B cell (primary cell): ENCODE measurements around the gene REV1. TPM values are rescaled to one million over a fixed set of nuclear protein-coding genes. Genes with fewer than 3 reads are reported as not detected.

Experiments used
- ATAC-seq: fragments of 200-7000 bp; cut with Tn5 transposase; one replicate; pipeline ENCODE4 v1.10.0; 2021; ENCODE audit warnings: low read depth, mild to moderate bottlenecking, moderate number of reproducible peaks, moderate library complexity
- CTCF ChIA-PET: fragments of 350-600 bp; sonication (Branson Sonifier 250); formaldehyde crosslinking; loops from one replicate; lab custom pipeline; 2021; ENCODE audit warnings: antibody characterized with exemption, inconsistent platforms; lab: Charles Lee
- POLR2A ChIA-PET: fragments of 350-600 bp; sonication (Branson Sonifier 250); formaldehyde crosslinking; loops from one replicate; lab custom pipeline; 2021; ENCODE audit warnings: antibody characterized with exemption; lab: Charles Lee
- DNase-seq: peaks from one replicate; pipeline ENCODE4 v3.0.0; 2013
- H2AFZ ChIP-seq: 2 replicates; pipeline ENCODE4 v1.6.1; 2012; ENCODE audit warnings: mild to moderate bottlenecking, low read depth, low read length; ENCODE audit not compliant: insufficient read depth, poor library complexity, severe bottlenecking
- H3K27ac ChIP-seq, 2 donors: 1 replicate in 1 of 2; 2 replicates in 1 of 2; pipeline ENCODE4 v1.5.1; 2012 to 2013; ENCODE audit warnings: low read length in 2 of 2, mild to moderate bottlenecking in 2 of 2, moderate library complexity in 1 of 2
- H3K27me3 ChIP-seq, 4 experiments: fragments of 200-600 bp in 1 of 4; sonication (generic) in 1 of 4; replicated peaks in 1 of 4; 1 replicate in 2 of 4; 2 replicates in 2 of 4; pipeline versions ENCODE4 v1.6.1 to v1.7.0; 2013 to 2016; ENCODE audit warnings: low read length in 3 of 4, mild to moderate bottlenecking in 2 of 4, mixed read lengths in 1 of 4, moderate library complexity in 1 of 4; ENCODE audit not compliant: insufficient read depth in 4 of 4, control insufficient read depth in 3 of 4; ENCODE audit errors: control extremely low read depth in 1 of 4
- H3K36me3 ChIP-seq, 2 experiments: replicated peaks in 1 of 2; 1 replicate in 1 of 2; 2 replicates in 1 of 2; pipeline versions ENCODE4 v1.6.1 to v1.7.1; 2013; ENCODE audit warnings: low read length in 1 of 2; ENCODE audit not compliant: insufficient read depth in 2 of 2, control insufficient read depth in 1 of 2; ENCODE audit errors: control extremely low read depth in 1 of 2, extremely low read depth in 1 of 2
- H3K4me1 ChIP-seq, 2 donors: fragments of 200-600 bp in 1 of 2; sonication (generic) in 1 of 2; 1 replicate in 1 of 2; 2 replicates in 1 of 2; pipeline versions ENCODE4 v1.5.1 to v1.6.1; 2013 to 2017; ENCODE audit warnings: low read length in 2 of 2; ENCODE audit not compliant: control insufficient read depth in 2 of 2, insufficient read depth in 2 of 2
- H3K4me2 ChIP-seq: replicated peaks from 2 replicates; pipeline ENCODE3; 2012; ENCODE audit warnings: mild to moderate bottlenecking, low read depth, low read length; ENCODE audit not compliant: poor library complexity, severe bottlenecking
- H3K4me3 ChIP-seq, 5 experiments: fragments of 200-600 bp in 1 of 5; sonication (generic) in 1 of 5; 1 replicate in 3 of 5; 2 replicates in 2 of 5; pipeline versions ENCODE4 v1.5.1 to v1.7.0; 2011 to 2016; ENCODE audit warnings: low read length in 4 of 5, mild to moderate bottlenecking in 4 of 5, low read depth in 2 of 5, control low read depth in 1 of 5, moderate library complexity in 1 of 5; ENCODE audit not compliant: insufficient read depth in 1 of 5; ENCODE audit errors: control extremely low read depth in 1 of 5, extremely low read depth in 1 of 5
- H3K79me2 ChIP-seq: fragments of 200-600 bp; sonication (generic); one replicate; pipeline ENCODE4 v1.6.0; 2016; ENCODE audit warnings: low read length; ENCODE audit not compliant: control insufficient read depth, insufficient read depth
- H3K9ac ChIP-seq: fragments of 200-600 bp; sonication (generic); 2 replicates; pipeline ENCODE4 v1.6.1; 2017; ENCODE audit warnings: mild to moderate bottlenecking, low read length, moderate library complexity
- H3K9me3 ChIP-seq, 3 donors: one replicate each; pipeline versions ENCODE4 v1.6.1 to v1.7.1; 2013; ENCODE audit warnings: low read length in 2 of 3; ENCODE audit not compliant: control insufficient read depth in 2 of 3, insufficient read depth in 1 of 3; ENCODE audit errors: control extremely low read depth in 1 of 3
- H4K20me1 ChIP-seq: 2 replicates; pipeline ENCODE4 v1.6.0; 2012; ENCODE audit warnings: mild to moderate bottlenecking, low read length; ENCODE audit not compliant: insufficient read depth, control insufficient read depth, poor library complexity, severe bottlenecking
- H3K27ac Mint-ChIP-seq: one replicate; pipeline ENCODE4 v1.8.0; 2021; ENCODE audit warnings: mixed read lengths
- H3K27me3 Mint-ChIP-seq: one replicate; pipeline ENCODE4 v1.8.0; 2021; ENCODE audit warnings: mixed read lengths
- H3K4me1 Mint-ChIP-seq: one replicate; pipeline ENCODE4 v1.8.0; 2021; ENCODE audit warnings: mixed read lengths
- H3K4me3 Mint-ChIP-seq: one replicate; pipeline ENCODE4 v1.8.0; 2021; ENCODE audit warnings: mixed read lengths
- H3K9me3 Mint-ChIP-seq: one replicate; pipeline ENCODE4 v1.8.0; 2022; ENCODE audit warnings: mixed read lengths; ENCODE audit not compliant: insufficient read depth
- EZH2 ChIP-seq: IDR thresholded peaks from 2 replicates; pipeline ENCODE4 v1.6.1; 2012; ENCODE audit warnings: borderline replicate concordance, low read depth, mild to moderate bottlenecking, moderate library complexity, low read length; ENCODE audit not compliant: insufficient read depth, poor library complexity, severe bottlenecking
- WGBS: methylation state at CpG from one replicate; pipeline ENCODE4 v1.1.5; 2013; ENCODE audit warnings: missing lambda C conversion rate; ENCODE audit not compliant: insufficient coverage; 5-methylcytosine and 5-hydroxymethylcytosine counted together
- intact Hi-C: fragments of 100-400 bp; cut with micrococcal nuclease; formaldehyde crosslinking; loops from one replicate; pipeline ENCODE4 v1.10.0; 2022
- polyA plus RNA-seq: library from polyadenylated mRNA; depleted of rRNA; stranded (reverse); fragments of >200 nt; gene quantifications from 2 replicates; pipeline ENCODE4 v1.2.3, GENCODE V29; 2012
- total RNA-seq, 2 donors: library from RNA; stranded (reverse); fragments of 120-200 nt in 1 of 2; gene quantifications; 1 replicate in 1 of 2; 2 replicates in 1 of 2; pipeline versions ENCODE4 v1.2.3 to v1.2.4, GENCODE V29; 2013 to 2022
- TF ChIP-seq, protein P1 (sequence below): fragments of 200-600 bp; IDR thresholded peaks from one replicate; pipeline ENCODE4 v1.8.0; 2022; ENCODE audit warnings: antibody characterized with exemption, mild to moderate bottlenecking

Gene REV1
- total and polyA plus RNA-seq, 2 donors (not counting 1 experiment from before 2014, with no cell fraction given) = 25.4 to 70.5 TPM

DNA sequence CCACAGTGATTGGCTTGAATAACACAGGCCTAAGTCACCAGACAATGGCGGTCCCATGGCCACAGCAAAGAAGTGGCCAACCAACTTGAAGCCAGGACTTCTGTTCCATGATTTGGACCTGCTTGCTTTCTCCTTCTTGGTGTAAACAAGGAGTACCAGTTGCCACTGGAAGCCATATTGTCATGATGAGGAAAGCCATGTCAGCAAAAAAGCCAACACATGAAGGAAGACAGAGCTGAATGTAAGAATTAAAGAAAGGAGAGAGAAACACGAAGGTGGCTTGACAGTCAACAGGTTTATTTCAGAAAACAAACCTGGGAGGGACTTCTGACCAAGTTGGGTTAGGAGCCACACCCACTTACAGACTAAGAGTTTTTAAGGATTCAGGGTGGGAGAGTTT, 32.3 kb upstream of the REV1 start:
- Histone ChIP-seq H3K27me3 (peaks cover 0 to 13% (median 1%) of the 10 kb centered on the region in 4 experiments), H3K4me1 (no peaks in the 10 kb centered on the region), H3K4me2 (no peak overlapping the region), H3K36me3 (no peaks in the 10 kb centered on the region), H3K4me3 (no peak overlapping the region), H3K9ac (no peak overlapping the region), H3K79me2 (no peaks in the 10 kb centered on the region), H4K20me1 (no peaks in the 10 kb centered on the region), H3K27ac (no peak overlapping the region), H2AFZ (no peak overlapping the region), H3K9me3 (no peaks in the 10 kb centered on the region)
- no peak for DNase-seq
- no peak for ATAC-seq
- no peaks in the 10 kb centered on the region for H3K4me1 Mint-ChIP-seq
- no peak for TF ChIP-seq EZH2
- TF ChIP-seq, protein P1, sequence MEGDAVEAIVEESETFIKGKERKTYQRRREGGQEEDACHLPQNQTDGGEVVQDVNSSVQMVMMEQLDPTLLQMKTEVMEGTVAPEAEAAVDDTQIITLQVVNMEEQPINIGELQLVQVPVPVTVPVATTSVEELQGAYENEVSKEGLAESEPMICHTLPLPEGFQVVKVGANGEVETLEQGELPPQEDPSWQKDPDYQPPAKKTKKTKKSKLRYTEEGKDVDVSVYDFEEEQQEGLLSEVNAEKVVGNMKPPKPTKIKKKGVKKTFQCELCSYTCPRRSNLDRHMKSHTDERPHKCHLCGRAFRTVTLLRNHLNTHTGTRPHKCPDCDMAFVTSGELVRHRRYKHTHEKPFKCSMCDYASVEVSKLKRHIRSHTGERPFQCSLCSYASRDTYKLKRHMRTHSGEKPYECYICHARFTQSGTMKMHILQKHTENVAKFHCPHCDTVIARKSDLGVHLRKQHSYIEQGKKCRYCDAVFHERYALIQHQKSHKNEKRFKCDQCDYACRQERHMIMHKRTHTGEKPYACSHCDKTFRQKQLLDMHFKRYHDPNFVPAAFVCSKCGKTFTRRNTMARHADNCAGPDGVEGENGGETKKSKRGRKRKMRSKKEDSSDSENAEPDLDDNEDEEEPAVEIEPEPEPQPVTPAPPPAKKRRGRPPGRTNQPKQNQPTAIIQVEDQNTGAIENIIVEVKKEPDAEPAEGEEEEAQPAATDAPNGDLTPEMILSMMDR = no peak
- CTCF ChIA-PET = no interaction called here
- H3K4me3 Mint-ChIP-seq = no peak overlapping the region
- no peak overlapping the region for H3K27ac Mint-ChIP-seq
- POLR2A ChIA-PET = no interaction called here
- H3K9me3 Mint-ChIP-seq = no peaks in the 10 kb centered on the region
- 100% methylated on average over 2 of the region's 2 CpGs for WGBS
- peaks cover 25% of the 10 kb centered on the region for H3K27me3 Mint-ChIP-seq
- intact Hi-C loops = no loop called here

DNA sequence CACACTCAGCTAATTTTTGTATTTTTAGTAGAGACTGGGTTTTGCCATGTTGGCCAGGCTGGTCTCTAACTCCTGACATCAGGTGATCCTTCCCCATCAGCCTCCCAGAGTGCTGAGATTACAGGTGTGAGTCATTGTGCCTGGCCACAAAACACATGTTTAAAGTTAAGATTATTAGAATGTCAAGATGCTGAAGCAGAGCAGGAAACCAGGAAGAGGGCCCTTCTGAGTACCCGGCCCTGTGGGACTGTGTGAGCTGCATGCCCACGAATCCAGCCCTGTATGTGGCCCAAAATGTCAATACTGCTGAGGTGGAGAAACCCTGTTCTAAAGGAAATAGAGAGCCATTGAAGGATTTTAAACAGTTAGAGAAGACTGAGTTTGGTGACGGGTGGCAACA, 31.0 kb upstream of the REV1 start:
- Histone ChIP-seq H3K27ac (no peak overlapping the region), H3K79me2 (no peaks in the 10 kb centered on the region), H4K20me1 (no peaks in the 10 kb centered on the region), H3K4me1 (no peaks in the 10 kb centered on the region), H2AFZ (no peak overlapping the region), H3K27me3 (peaks cover 0 to 13% (median 1%) of the 10 kb centered on the region in 4 experiments), H3K36me3 (no peaks in the 10 kb centered on the region), H3K4me3 (no peak overlapping the region), H3K9ac (no peak overlapping the region), H3K9me3 (no peaks in the 10 kb centered on the region), H3K4me2 (no peak overlapping the region)
- H3K27me3 Mint-ChIP-seq = peaks cover 16% of the 10 kb centered on the region
- 74% methylated on average over 3 of the region's 3 CpGs for WGBS
- ATAC-seq (no peak), DNase-seq (no peak)
- H3K27ac Mint-ChIP-seq = no peak overlapping the region
- no peaks in the 10 kb centered on the region for H3K4me1 Mint-ChIP-seq
- CTCF ChIA-PET = no interaction called here
- TF ChIP-seq EZH2 = no peak
- TF ChIP-seq, protein P1 = no peak
- H3K9me3 Mint-ChIP-seq = no peaks in the 10 kb centered on the region
- intact Hi-C loops = no loop called here
- H3K4me3 Mint-ChIP-seq = no peak overlapping the region
- POLR2A ChIA-PET = no interaction called here
